ENCODE results near the gene PDHB. TPM values are rescaled to one million over a fixed set of nuclear protein-coding genes. Genes with fewer than 3 reads are reported as not detected.

Gene PDHB
- total and polyA plus RNA-seq, 2 experiments from 2014 or later: 108 to 119 TPM

- Histone ChIP-seq H3K9me3 (ENCODE audit: low read depth) (no peaks in the 10 kb centered on the region), H4K20me1 (ENCODE audit: insufficient read depth) (no peaks in the 10 kb centered on the region), H3K27me3 (replicated peaks; ENCODE audit: insufficient read depth) (no peaks in the 10 kb centered on the region), H3K79me2 (ENCODE audit: insufficient read depth) (no peaks in the 10 kb centered on the region), H3K4me1 (ENCODE audit: insufficient read depth) (peaks cover 64% of the 10 kb centered on the region), H3K27ac (peak overlapping the region; percentile 74), H3K9ac (peak overlapping the region; percentile 51), H2AFZ (no peak overlapping the region), H3K36me3 (ENCODE audit: low read depth) (peaks cover 3% of the 10 kb centered on the region; the same call in 1 of the 2 replicates), H3K4me3 (peak overlapping the region; percentile 14), H3F3A (ENCODE audit: insufficient read depth) (peaks cover 67% of the 10 kb centered on the region), H3K9me2 (ENCODE audit: insufficient read depth) (no peaks in the 10 kb centered on the region), H3K4me2 (ENCODE audit: unreplicated experiment) (peak overlapping the region; percentile 63)
- TF ChIP-seq EZH2 (IDR thresholded peaks at IDR 0.05; ENCODE audit: insufficient read depth, poor library complexity, severe bottlenecking) (no peak), EZH2phosphoT487 (IDR thresholded peaks at IDR 0.05; ENCODE audit: insufficient read depth, low read depth) (no peak)
- in situ Hi-C loops (cut with MboI): no loop called here
- peak; percentile 84 for DNase-seq
Observed at GRCh38 chr3:58388550-58389091, 45.0 kb downstream of the PDHB start.

DNA sequence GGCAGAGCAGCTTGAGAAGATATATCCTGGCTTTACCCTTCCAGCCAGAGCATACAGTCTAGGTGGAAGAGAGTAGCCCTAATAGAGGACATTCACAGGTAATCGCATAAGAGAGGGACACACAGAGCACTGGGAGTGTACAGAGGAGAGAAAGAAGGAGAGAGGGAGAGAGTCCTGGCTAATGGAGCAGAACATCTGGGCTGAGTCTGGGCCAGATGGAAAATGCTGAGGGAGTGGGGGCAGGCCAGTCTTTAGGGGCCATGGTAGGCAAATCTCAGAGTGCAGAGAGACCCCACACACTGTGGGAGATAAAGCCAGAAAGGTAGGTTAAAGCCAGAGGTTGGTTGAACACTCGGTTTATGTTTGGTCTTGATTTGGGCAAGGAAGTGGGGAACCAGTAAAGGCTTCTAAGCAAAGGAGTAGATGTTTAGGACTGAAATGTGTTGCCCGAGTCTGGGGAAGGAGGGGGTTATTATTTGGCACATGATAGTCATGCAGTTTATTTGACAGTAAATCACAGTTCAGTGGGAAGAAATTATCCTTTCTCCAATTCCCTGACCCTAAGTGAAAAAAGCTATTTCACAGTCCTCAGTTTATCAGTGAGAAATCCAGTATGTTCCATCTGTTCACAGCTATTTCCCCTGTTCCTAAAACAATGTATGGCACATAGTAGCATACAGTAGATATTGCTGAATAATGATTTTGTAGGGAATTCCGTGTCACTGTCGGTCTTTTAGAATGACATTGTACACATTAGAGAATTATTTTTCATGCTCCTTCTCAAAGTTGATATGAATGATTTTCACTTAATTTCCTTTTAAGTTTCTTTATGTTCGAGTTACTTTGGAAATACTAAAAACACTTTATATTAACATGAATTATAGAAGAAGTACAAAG is 45.7 kb downstream of the PDHB start:
- Histone ChIP-seq H3K9me2 (ENCODE audit: insufficient read depth) (no peaks in the 10 kb centered on the region), H2AFZ (no peak overlapping the region), H3F3A (ENCODE audit: insufficient read depth) (peaks cover 74% of the 10 kb centered on the region), H3K9me3 (ENCODE audit: low read depth) (no peaks in the 10 kb centered on the region), H3K27ac (peak overlapping the region; percentile 74), H3K4me1 (ENCODE audit: insufficient read depth) (peaks cover 71% of the 10 kb centered on the region), H3K27me3 (replicated peaks; ENCODE audit: insufficient read depth) (no peaks in the 10 kb centered on the region), H3K4me3 (peak overlapping the region; percentile 14; the same call in 1 of the 2 replicates), H3K9ac (peak overlapping the region; percentile 51), H3K79me2 (ENCODE audit: insufficient read depth) (no peaks in the 10 kb centered on the region), H3K4me2 (ENCODE audit: unreplicated experiment) (peak overlapping the region; percentile 63), H3K36me3 (ENCODE audit: low read depth) (peaks cover 3% of the 10 kb centered on the region; the same call in 1 of the 2 replicates), H4K20me1 (ENCODE audit: insufficient read depth) (no peaks in the 10 kb centered on the region)
- in situ Hi-C loops (cut with MboI): no loop called here
- WGBS, 2 experiments (ENCODE audit: low coverage in 1 of 2, low lambda C conversion rate in 2 of 2, missing lambda C conversion rate in 2 of 2): 22 to 29% methylated on average over 6 of the region's 6 CpGs
- TF ChIP-seq EZH2phosphoT487 (IDR thresholded peaks at IDR 0.05; ENCODE audit: insufficient read depth, low read depth): no peak
- TF ChIP-seq EZH2 (IDR thresholded peaks at IDR 0.05; ENCODE audit: insufficient read depth, poor library complexity, severe bottlenecking): no peak
- DNase-seq: no peak

DNA sequence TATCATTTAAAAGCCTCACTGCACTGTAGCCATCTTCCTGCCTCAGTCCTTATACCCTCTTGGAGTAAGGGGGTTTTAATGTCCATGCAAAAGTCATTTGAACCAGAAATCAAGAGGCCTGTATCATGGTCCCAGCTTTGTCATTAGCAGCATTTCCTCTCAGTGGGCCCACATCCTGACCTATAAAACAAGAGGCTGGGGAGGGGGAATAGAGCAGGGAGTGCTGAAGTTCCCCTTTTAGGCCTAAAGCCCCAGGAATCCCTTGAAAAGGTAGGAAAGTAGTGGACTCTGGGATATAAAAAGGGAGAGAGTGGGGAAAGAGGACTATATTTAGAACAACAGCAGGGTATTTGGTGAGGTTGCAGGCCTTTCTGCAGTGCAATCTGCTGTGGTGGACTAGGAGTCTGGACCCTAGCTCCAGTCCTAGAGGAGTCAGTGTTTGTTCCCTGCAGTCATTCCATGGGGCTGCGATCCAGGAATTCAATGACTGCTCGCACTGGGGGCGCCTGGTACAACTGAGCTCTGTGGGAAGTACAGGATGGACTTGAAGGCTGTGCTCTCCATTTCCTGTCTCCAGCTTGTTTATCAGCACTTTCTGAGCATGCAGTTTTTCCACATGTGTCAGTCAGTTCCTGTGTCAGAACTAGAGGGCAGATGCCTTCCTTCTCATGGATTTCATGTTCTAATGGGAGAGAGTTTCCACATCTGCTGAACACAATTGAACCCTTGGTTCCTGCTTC is 46.8 kb downstream of the PDHB start:
- Histone ChIP-seq H3F3A (ENCODE audit: insufficient read depth) (peaks cover 74% of the 10 kb centered on the region), H2AFZ (no peak overlapping the region), H3K36me3 (ENCODE audit: low read depth) (peaks cover 8% of the 10 kb centered on the region; the same call in 1 of the 2 replicates), H4K20me1 (ENCODE audit: insufficient read depth) (no peaks in the 10 kb centered on the region), H3K79me2 (ENCODE audit: insufficient read depth) (peaks cover under 1% of the 10 kb centered on the region; the same call in 1 of the 2 replicates), H3K4me1 (ENCODE audit: insufficient read depth) (peaks cover 66% of the 10 kb centered on the region), H3K27ac (peak overlapping the region; percentile 74), H3K9me2 (ENCODE audit: insufficient read depth) (no peaks in the 10 kb centered on the region), H3K9me3 (ENCODE audit: low read depth) (no peaks in the 10 kb centered on the region), H3K4me3 (no peak overlapping the region), H3K9ac (peak overlapping the region; percentile 61), H3K4me2 (ENCODE audit: unreplicated experiment) (peak overlapping the region; percentile 25), H3K27me3 (replicated peaks; ENCODE audit: insufficient read depth) (no peaks in the 10 kb centered on the region)
- DNase-seq: peak; percentile 81
- in situ Hi-C loops (cut with MboI): no loop called here
- 16 to 23% methylated on average over 3 of the region's 3 CpGs for WGBS, 2 experiments (ENCODE audit: low coverage in 1 of 2, low lambda C conversion rate in 2 of 2, missing lambda C conversion rate in 2 of 2)
- TF ChIP-seq EZH2 (IDR thresholded peaks at IDR 0.05; ENCODE audit: insufficient read depth, poor library complexity, severe bottlenecking) (no peak), EZH2phosphoT487 (IDR thresholded peaks at IDR 0.05; ENCODE audit: insufficient read depth, low read depth) (no peak)

DNA sequence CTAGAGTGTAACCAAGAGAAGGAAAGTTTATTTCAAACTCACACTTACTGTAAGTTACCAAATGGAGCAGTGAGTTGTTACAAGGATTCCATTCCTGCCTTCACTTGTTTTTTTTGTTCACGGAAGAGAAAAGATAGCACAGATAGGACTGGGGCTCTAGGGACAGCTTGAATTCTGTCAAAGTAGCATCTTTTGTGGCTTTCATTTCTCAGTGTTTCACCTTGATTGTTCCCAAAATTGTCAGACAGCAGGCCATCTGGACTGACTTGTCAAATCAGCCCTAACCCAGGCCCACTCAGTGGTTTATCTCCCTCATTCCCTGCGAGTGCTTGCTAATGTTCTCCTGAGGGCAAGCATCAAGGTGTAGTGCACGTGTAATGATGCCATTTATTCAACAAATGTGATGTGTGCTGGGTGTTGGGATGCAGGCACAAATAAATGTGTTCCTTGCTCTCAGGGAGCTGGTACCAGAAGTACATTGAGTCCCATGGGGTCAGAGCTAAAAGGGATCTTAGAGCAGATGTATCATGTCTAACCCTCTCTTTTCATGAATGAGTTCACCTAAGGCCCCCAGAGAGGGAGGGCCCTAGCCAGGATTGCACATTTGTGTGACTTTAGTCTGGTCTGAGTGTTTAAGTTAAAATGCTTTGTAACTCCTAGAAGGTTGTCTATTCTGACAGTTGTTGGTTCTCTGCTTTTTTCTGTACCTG is 49.1 kb downstream of the PDHB start:
- Histone ChIP-seq H2AFZ (no peak overlapping the region), H3K27ac (peak overlapping the region; percentile 95), H3K4me1 (ENCODE audit: insufficient read depth) (peaks cover 56% of the 10 kb centered on the region), H4K20me1 (ENCODE audit: insufficient read depth) (no peaks in the 10 kb centered on the region), H3K4me3 (no peak overlapping the region), H3K9me2 (ENCODE audit: insufficient read depth) (no peaks in the 10 kb centered on the region), H3K9ac (peak overlapping the region; percentile 78), H3K79me2 (ENCODE audit: insufficient read depth) (peaks cover 5% of the 10 kb centered on the region; the same call in 1 of the 2 replicates), H3K36me3 (ENCODE audit: low read depth) (0 out of 2 replicates have a peak, but pooled peaks cover 4% of the 10 kb centered on the region), H3K9me3 (ENCODE audit: low read depth) (no peaks in the 10 kb centered on the region), H3K4me2 (ENCODE audit: unreplicated experiment) (peak overlapping the region; percentile 55), H3K27me3 (replicated peaks; ENCODE audit: insufficient read depth) (no peaks in the 10 kb centered on the region), H3F3A (ENCODE audit: insufficient read depth) (peaks cover 67% of the 10 kb centered on the region)
- DNase-seq: peak; percentile 33
- TF ChIP-seq EZH2 (IDR thresholded peaks at IDR 0.05; ENCODE audit: insufficient read depth, poor library complexity, severe bottlenecking) (no peak), EZH2phosphoT487 (IDR thresholded peaks at IDR 0.05; ENCODE audit: insufficient read depth, low read depth) (no peak)
- in situ Hi-C loops (cut with MboI): no loop called here
- 68 to 73% methylated on average over 3 of the region's 3 CpGs for WGBS, 2 experiments (ENCODE audit: low coverage in 1 of 2, low lambda C conversion rate in 2 of 2, missing lambda C conversion rate in 2 of 2)

All from GM23248 (cell line).